Cardiac septum (tissue), 1 donor: Measurements from ENCODE around the gene MDK. TPM values are rescaled to one million over a fixed set of nuclear protein-coding genes. Genes with fewer than 3 reads are reported as not detected.
"Not testable (repeated sequence)": the region's sequence is repeated elsewhere in the genome, so short reads cannot be mapped to it uniquely, and the experiment has no call there.

Experiments used
- DNase-seq: peaks from one replicate; pipeline ENCODE4 v3.0.0-alpha.2; 2020; ENCODE audit warnings: low spot score
- intact Hi-C: fragments of 100-400 bp; cut with DNase I; formaldehyde crosslinking; loops from one replicate; pipeline ENCODE4 v1.14.0; 2022
- total RNA-seq: library from RNA; stranded (reverse); fragmentation: NEBNext Ultra II Directional; extraction: Animal tissue kit (Norgen Biotek cat#: 25700); gene quantifications from one replicate; pipeline ENCODE4 v1.2.1, GENCODE V29; 2021
- donor health status: DM: no; HTN: no; CAD: no.

Gene MDK
- total RNA-seq, 1 donor from 2014 or later = 6.2 TPM

GRCh38 chr11:46364791-46365190, 16.7 kb upstream of the MDK start:
- DNase-seq = no peak

GRCh38 chr11:46366260-46366659, 15.2 kb upstream of the MDK start:
- DNase-seq = no peak
- intact Hi-C loops = loop anchor here (2.0 kb wide), 1 partner anchor 125 kb away; no protein-coding TSS in a partner anchor

More at GRCh38 chr11:46364791-46365190, 16.7 kb upstream of the MDK start:
- intact Hi-C loops = no loop called here

- DNase-seq = no peak
- intact Hi-C loops = loop anchor here (2.0 kb wide), 1 partner anchor 126 kb away; no protein-coding TSS in a partner anchor
Measured at GRCh38 chr11:46366661-46367161, 14.8 kb upstream of the MDK start.

GRCh38 chr11:46367244-46367915, 14.1 kb upstream of the MDK start:
- intact Hi-C loops = loop anchor here (2.0 kb wide), 1 partner anchor 127 kb away; no protein-coding TSS in a partner anchor
- peak; percentile 91 for DNase-seq

GRCh38 chr11:46367916-46368267, 13.6 kb upstream of the MDK start:
- no peak for DNase-seq
- intact Hi-C loops = loop anchor here (1.0 to 2.0 kb wide), 2 partner anchors 16 to 127 kb away; no protein-coding TSS in a partner anchor

- DNase-seq = no peak
- intact Hi-C loops = no loop called here
Measured at GRCh38 chr11:46369458-46370152, 11.9 kb upstream of the MDK start.

GRCh38 chr11:46370253-46370652, 11.2 kb upstream of the MDK start:
- no peak for DNase-seq
- intact Hi-C loops = no loop called here

- DNase-seq, intact Hi-C loops: not testable (repeated sequence)
Measured at GRCh38 chr11:46371262-46371661, 10.2 kb upstream of the MDK start.

GRCh38 chr11:46372086-46372485, 9.4 kb upstream of the MDK start:
- intact Hi-C loops = no loop called here
- no peak for DNase-seq

GRCh38 chr11:46372501-46372900, 9.0 kb upstream of the MDK start:
- intact Hi-C loops, DNase-seq: not testable (repeated sequence)

GRCh38 chr11:46373787-46374740, 7.4 kb upstream of the MDK start:
- intact Hi-C loops = no loop called here
- DNase-seq = no peak

- DNase-seq = no peak
- intact Hi-C loops = no loop called here
Measured at GRCh38 chr11:46374815-46375214, 6.7 kb upstream of the MDK start.

GRCh38 chr11:46375392-46376101, 5.9 kb upstream of the MDK start:
- intact Hi-C loops = no loop called here
- DNase-seq = no peak

GRCh38 chr11:46376258-46377050, 5.0 kb upstream of the MDK start:
- intact Hi-C loops = no loop called here
- no peak for DNase-seq

- DNase-seq = no peak
- intact Hi-C loops = no loop called here
Measured at GRCh38 chr11:46377290-46377689, 4.2 kb upstream of the MDK start.

- DNase-seq = no peak
- intact Hi-C loops = no loop called here
Measured at GRCh38 chr11:46377831-46378230, 3.6 kb upstream of the MDK start.

GRCh38 chr11:46378296-46378695, 3.2 kb upstream of the MDK start:
- intact Hi-C loops = no loop called here
- DNase-seq = no peak

GRCh38 chr11:46378811-46379481, 2.5 kb upstream of the MDK start:
- intact Hi-C loops = no loop called here
- DNase-seq = no peak
